ENCODE measurements around the gene GIMAP6. TPM values are rescaled to one million over a fixed set of nuclear protein-coding genes. Genes with fewer than 3 reads are reported as not detected.
"Not testable (repeated sequence)": the region's sequence is repeated elsewhere in the genome, so short reads cannot be mapped to it uniquely, and the experiment has no call there.

Gene GIMAP6
- polyA plus RNA-seq, 3 donors: 16.2 to 70.2 (median 57.0) TPM

GRCh38 chr7:150620061-150620460 is 12.1 kb downstream of the GIMAP6 start:
- intact Hi-C loops (cut with micrococcal nuclease): no loop called here
- TF ChIP-seq CTCF (IDR thresholded peaks at IDR 0.05): no peak
- H3K27ac Mint-ChIP-seq: no peak overlapping the region
- H3K4me1 Mint-ChIP-seq: peaks cover 3% of the 10 kb centered on the region
- H3K27me3 Mint-ChIP-seq (ENCODE audit: low read depth in 3 of 3): no peaks in the 10 kb centered on the region
- Histone ChIP-seq H3K27me3 (ENCODE audit: control insufficient read depth in 2 of 2, insufficient read depth in 2 of 2, low read length in 2 of 2) (no peaks in the 10 kb centered on the region), H3K4me2 (replicated peaks; ENCODE audit: extremely low read depth, low read length, poor library complexity, severe bottlenecking) (no peak overlapping the region), H3K79me2 (ENCODE audit: insufficient read depth, low read length) (no peaks in the 10 kb centered on the region), H3K27ac (ENCODE audit: low read depth in 1 of 2, low read length in 2 of 2) (no peak overlapping the region), H2AFZ (ENCODE audit: insufficient read depth, low read depth, low read length, poor library complexity, severe bottlenecking) (no peak overlapping the region), H3K36me3 (replicated peaks in 1 of 2; ENCODE audit: control insufficient read depth in 1 of 2, insufficient read depth in 2 of 2, low read length in 2 of 2) (no peaks in the 10 kb centered on the region), H3K9me3 (replicated peaks in 1 of 2; ENCODE audit: control insufficient read depth in 1 of 2, insufficient read depth in 1 of 2, low read length in 2 of 2) (no peaks in the 10 kb centered on the region), H3K4me3 (replicated peaks in 1 of 3; ENCODE audit: low read depth in 2 of 3, low read length in 3 of 3) (no peak overlapping the region), H3K4me1 (ENCODE audit: control insufficient read depth in 1 of 2, insufficient read depth in 2 of 2, low read length in 2 of 2) (no peaks in the 10 kb centered on the region), H4K20me1 (ENCODE audit: insufficient read depth, low read length) (peaks cover 9% of the 10 kb centered on the region), H3K9ac (ENCODE audit: insufficient read depth, low read length, poor library complexity, severe bottlenecking) (no peak overlapping the region)
- peaks cover 9 to 16% of the 10 kb centered on the region in 2 donors for H3K36me3 Mint-ChIP-seq
- no peak overlapping the region for H3K4me3 Mint-ChIP-seq
- WGBS (ENCODE audit: insufficient coverage): 100% methylated on average over 2 of the region's 3 CpGs
- no peak for DNase-seq
- peaks cover 0 to 9% (median 0%) of the 10 kb centered on the region in 7 donors for H3K9me3 Mint-ChIP-seq

GRCh38 chr7:150615221-150615755 is 16.9 kb downstream of the GIMAP6 start:
- H3K27me3 ChIP-seq (ENCODE audit: control insufficient read depth in 2 of 2, insufficient read depth in 2 of 2, low read length in 2 of 2); H3K9ac ChIP-seq (ENCODE audit: insufficient read depth, low read length, poor library complexity, severe bottlenecking); H3K36me3 Mint-ChIP-seq; intact Hi-C loops (cut with micrococcal nuclease); H3K4me1 Mint-ChIP-seq; H3K9me3 ChIP-seq (replicated peaks in 1 of 2; ENCODE audit: control insufficient read depth in 1 of 2, insufficient read depth in 1 of 2, low read length in 2 of 2); DNase-seq; H4K20me1 ChIP-seq (ENCODE audit: insufficient read depth, low read length); H3K4me2 ChIP-seq (replicated peaks; ENCODE audit: extremely low read depth, low read length, poor library complexity, severe bottlenecking); H3K79me2 ChIP-seq (ENCODE audit: insufficient read depth, low read length); H3K36me3 ChIP-seq (replicated peaks in 1 of 2; ENCODE audit: control insufficient read depth in 1 of 2, insufficient read depth in 2 of 2, low read length in 2 of 2); H3K4me3 Mint-ChIP-seq; H3K4me3 ChIP-seq (replicated peaks in 1 of 3; ENCODE audit: low read depth in 2 of 3, low read length in 3 of 3); H3K27me3 Mint-ChIP-seq (ENCODE audit: low read depth in 3 of 3); H3K27ac ChIP-seq (ENCODE audit: low read depth in 1 of 2, low read length in 2 of 2); H3K9me3 Mint-ChIP-seq; H2AFZ ChIP-seq (ENCODE audit: insufficient read depth, low read depth, low read length, poor library complexity, severe bottlenecking); H3K4me1 ChIP-seq (ENCODE audit: control insufficient read depth in 1 of 2, insufficient read depth in 2 of 2, low read length in 2 of 2): not testable (repeated sequence)
- peak overlapping the region in 2 of 7 donors; percentile 78 for H3K27ac Mint-ChIP-seq
- 63% methylated on average over 3 of the region's 5 CpGs for WGBS (ENCODE audit: insufficient coverage)

- H3K4me3 Mint-ChIP-seq; H3K9ac ChIP-seq (ENCODE audit: insufficient read depth, low read length, poor library complexity, severe bottlenecking); H3K9me3 ChIP-seq (replicated peaks in 1 of 2; ENCODE audit: control insufficient read depth in 1 of 2, insufficient read depth in 1 of 2, low read length in 2 of 2); H4K20me1 ChIP-seq (ENCODE audit: insufficient read depth, low read length); H3K79me2 ChIP-seq (ENCODE audit: insufficient read depth, low read length); H3K27me3 ChIP-seq (ENCODE audit: control insufficient read depth in 2 of 2, insufficient read depth in 2 of 2, low read length in 2 of 2); DNase-seq; H3K4me2 ChIP-seq (replicated peaks; ENCODE audit: extremely low read depth, low read length, poor library complexity, severe bottlenecking); H3K27ac ChIP-seq (ENCODE audit: low read depth in 1 of 2, low read length in 2 of 2); H2AFZ ChIP-seq (ENCODE audit: insufficient read depth, low read depth, low read length, poor library complexity, severe bottlenecking); H3K36me3 Mint-ChIP-seq; H3K27ac Mint-ChIP-seq; H3K4me1 Mint-ChIP-seq; H3K36me3 ChIP-seq (replicated peaks in 1 of 2; ENCODE audit: control insufficient read depth in 1 of 2, insufficient read depth in 2 of 2, low read length in 2 of 2); H3K27me3 Mint-ChIP-seq (ENCODE audit: low read depth in 3 of 3); intact Hi-C loops (cut with micrococcal nuclease); H3K4me1 ChIP-seq (ENCODE audit: control insufficient read depth in 1 of 2, insufficient read depth in 2 of 2, low read length in 2 of 2); H3K9me3 Mint-ChIP-seq; H3K4me3 ChIP-seq (replicated peaks in 1 of 3; ENCODE audit: low read depth in 2 of 3, low read length in 3 of 3): not testable (repeated sequence)
- 100% methylated on average over 1 of the region's 1 CpG for WGBS (ENCODE audit: insufficient coverage)
These were observed 17.8 kb downstream of the GIMAP6 start for GRCh38 chr7:150614426-150614825.
